WTC11 (cell line): ENCODE data around the gene IL36B.

ENCODE experiments used
- ATF1 ChIP-seq: sonication (generic); formaldehyde crosslinking; IDR thresholded peaks from 2 replicates; pipeline ENCODE4 v1.8.1; 2023; ENCODE audit warnings: mild to moderate bottlenecking, moderate library complexity, missing genetic modification reagents
- ATF6 ChIP-seq: sonication (generic); formaldehyde crosslinking; IDR thresholded peaks from 2 replicates; pipeline ENCODE4 v1.8.1; 2023; ENCODE audit warnings: mild to moderate bottlenecking, missing genetic modification reagents
- CBFB ChIP-seq: sonication (generic); formaldehyde crosslinking; IDR thresholded peaks from 2 replicates; pipeline ENCODE4 v1.8.1; 2022; ENCODE audit warnings: mild to moderate bottlenecking, low read depth, missing genetic modification reagents
- CTCF ChIP-seq: fragments of 200-600 bp; IDR thresholded peaks from 2 replicates; pipeline ENCODE4 v1.8.0; 2022; ENCODE audit warnings: antibody characterized with exemption
- E2F1 ChIP-seq: sonication (generic); formaldehyde crosslinking; IDR thresholded peaks from 2 replicates; pipeline ENCODE4 v1.8.0; 2022; ENCODE audit warnings: mild to moderate bottlenecking, missing genetic modification reagents
- GRHL2 ChIP-seq: fragments of 250-450 bp; sonication (Bioruptor Pico); IDR thresholded peaks from 2 replicates; pipeline ENCODE4 v1.8.0; 2022; ENCODE audit warnings: mild to moderate bottlenecking, moderate library complexity; ENCODE audit not compliant: insufficient replicate concordance, severe bottlenecking
- GTF2I ChIP-seq: fragments of 250-450 bp; sonication (Bioruptor Pico); conservative IDR thresholded peaks from 2 replicates; pipeline ENCODE4 v1.4.0; 2021; ENCODE audit warnings: mild to moderate bottlenecking
- IRF2 ChIP-seq: sonication (generic); formaldehyde crosslinking; IDR thresholded peaks from 2 replicates; pipeline ENCODE4 v1.8.0; 2022; ENCODE audit warnings: low read depth, missing genetic modification reagents, borderline replicate concordance
- MAX ChIP-seq: sonication (generic); formaldehyde crosslinking; IDR thresholded peaks from 2 replicates; pipeline ENCODE4 v1.8.0; 2022; ENCODE audit warnings: mild to moderate bottlenecking, missing genetic modification reagents
- NR3C1 ChIP-seq: sonication (generic); formaldehyde crosslinking; conservative IDR thresholded peaks from 2 replicates; pipeline ENCODE4 v1.8.1; 2023; ENCODE audit warnings: low read depth, mild to moderate bottlenecking, missing genetic modification reagents

GRCh38 chr2:113015655-113016054 lies 37.0 kb downstream of the IL36B start:
- no peak for TF ChIP-seq CTCF
- TF ChIP-seq ATF1 (CRISPR knock-in tag), result no peak
- TF ChIP-seq ATF6 (CRISPR knock-in tag), result no peak
- TF ChIP-seq CBFB (CRISPR knock-in tag), result no peak
- no peak for TF ChIP-seq MAX (CRISPR knock-in tag)
- no peak for TF ChIP-seq NR3C1 (CRISPR knock-in tag)
- no peak for TF ChIP-seq GTF2I (CRISPR knock-in tag)
- no peak for TF ChIP-seq IRF2 (CRISPR knock-in tag)
- no peak for TF ChIP-seq GRHL2 (CRISPR knock-in tag)
- no peak for TF ChIP-seq E2F1
